Measurements from ENCODE around the gene NPDC1. TPM values are rescaled to one million over a fixed set of nuclear protein-coding genes. Genes with fewer than 3 reads are reported as not detected.
A peak's percentile ranks its signal among the peaks of the same experiment; 100 is the strongest.

Gene NPDC1
- 10 to 100 TPM; 36.0 to 42.6 TPM for total RNA-seq

- no peaks in the 10 kb centered on the region for H3K36me3 Mint-ChIP-seq
- peaks cover 10% of the 10 kb centered on the region for H3K4me1 Mint-ChIP-seq (ENCODE audit: low read depth)
- POLR2A ChIA-PET, result interaction anchor here (0.9 to 1.3 kb wide), 3 partner anchors 24 to 238 kb away, joined by 3 to 7 read pairs (median 4); partner anchors contain the start of genes RABL6 and SAPCD2
- CTCF ChIA-PET, result interaction anchor here (0.7 to 10.9 kb wide), 39 partner anchors 9 to 561 kb away, joined by 3 to 208 read pairs (median 4); partner anchors contain the start of genes AJM1, FUT7, MAN1B1 and NRARP
- H3K27me3 Mint-ChIP-seq, result peaks cover 34% of the 10 kb centered on the region
- no peaks in the 10 kb centered on the region for H3K9me3 Mint-ChIP-seq
- H3K4me3 Mint-ChIP-seq, result peak within 1 kb of the TSS; percentile 67
- intact Hi-C loops (cut with micrococcal nuclease), result loop anchor here (2.0 kb wide), 1 partner anchor 23 kb away; no protein-coding TSS in a partner anchor
- DNase-seq, result peak; percentile 90
- H3K27ac Mint-ChIP-seq, result no peak within 1 kb of the TSS
Measured at GRCh38 chr9:137046088-137046787, at the start of gene NPDC1. Gene NPDC1, minus strand, starts transcription at chr9:137046177. Its CDS starts 188 bp downstream, at chr9:137045989.

GRCh38 chr9:137089232-137089947 is 43.4 kb upstream of the NPDC1 start:
- Mint-ChIP-seq H3K4me3 (no peak overlapping the region), H3K27ac (peak overlapping the region; percentile 29), H3K9me3 (no peaks in the 10 kb centered on the region), H3K4me1 (ENCODE audit: low read depth) (peaks cover 34% of the 10 kb centered on the region), H3K27me3 (no peaks in the 10 kb centered on the region), H3K36me3 (peaks cover 9% of the 10 kb centered on the region)
- intact Hi-C loops (cut with micrococcal nuclease), result loop anchor here (5.0 kb wide), 1 partner anchor 242 kb away; the partner anchor contains the start of gene PHPT1
- no peak for DNase-seq
- ChIA-PET POLR2A (interaction anchor here (0.6 kb wide), 1 partner anchor 19 kb away, joined by 4 read pairs; the partner anchor contains the start of gene SAPCD2), CTCF (interaction anchor here (1.0 to 3.9 kb wide), 4 partner anchors 43 to 147 kb away, joined by 3 to 26 read pairs (median 8); partner anchors contain the start of genes NPDC1 and RNF224)

- intact Hi-C loops (cut with micrococcal nuclease), result loop anchor here (5.0 kb wide), 1 partner anchor 241 kb away; the partner anchor contains the start of gene PHPT1
- Mint-ChIP-seq H3K9me3 (no peaks in the 10 kb centered on the region), H3K27me3 (no peaks in the 10 kb centered on the region), H3K4me1 (ENCODE audit: low read depth) (peaks cover 40% of the 10 kb centered on the region), H3K4me3 (peak overlapping the region; percentile 88), H3K36me3 (peaks cover 9% of the 10 kb centered on the region), H3K27ac (peak overlapping the region; percentile 82)
- DNase-seq, result no peak
- ChIA-PET CTCF (interaction anchor here (0.6 to 3.9 kb wide), 10 partner anchors 8 to 642 kb away, joined by 3 to 26 read pairs (median 4); partner anchors contain the start of gene NPDC1), POLR2A (interaction anchor here (0.6 to 3.9 kb wide), 4 partner anchors 19 to 153 kb away, joined by 3 to 27 read pairs (median 3); partner anchors contain the start of genes SAPCD2 and TUBB4B)
Measured at GRCh38 chr9:137088121-137088520, 42.1 kb upstream of the NPDC1 start.

GRCh38 chr9:137087409-137087925 is 41.5 kb upstream of the NPDC1 start:
- H3K4me3 Mint-ChIP-seq, result peak overlapping the region; percentile 88
- ChIA-PET CTCF (interaction anchor here (0.6 to 4.9 kb wide), 12 partner anchors 8 to 641 kb away, joined by 3 to 61 read pairs (median 11); partner anchors contain the start of genes ABCA2, FUT7, NPDC1 and SAPCD2), POLR2A (interaction anchor here (0.6 to 3.9 kb wide), 7 partner anchors 8 to 153 kb away, joined by 3 to 43 read pairs (median 11); partner anchors contain the start of genes SAPCD2 and TUBB4B)
- H3K4me1 Mint-ChIP-seq (ENCODE audit: low read depth), result peaks cover 40% of the 10 kb centered on the region
- H3K9me3 Mint-ChIP-seq, result no peaks in the 10 kb centered on the region
- no peaks in the 10 kb centered on the region for H3K27me3 Mint-ChIP-seq
- H3K36me3 Mint-ChIP-seq, result peaks cover 6% of the 10 kb centered on the region
- no peak for DNase-seq
- peak overlapping the region; percentile 82 for H3K27ac Mint-ChIP-seq
- intact Hi-C loops (cut with micrococcal nuclease), result loop anchor here (1.0 to 5.0 kb wide), 5 partner anchors 8 to 240 kb away; partner anchors contain the start of genes PHPT1 and SAPCD2

- ChIA-PET CTCF (interaction anchor here (0.6 to 4.9 kb wide), 14 partner anchors 10 to 153 kb away, joined by 3 to 61 read pairs (median 8); partner anchors contain the start of genes ABCA2, FUT7, NPDC1 and SAPCD2), POLR2A (interaction anchor here (0.6 to 3.9 kb wide), 18 partner anchors 9 to 360 kb away, joined by 3 to 43 read pairs (median 4); partner anchors contain the start of genes NDOR1, SAPCD2, TMEM203 and TRAF2)
- Mint-ChIP-seq H3K4me3 (peak within 1 kb of the TSS; percentile 88), H3K27me3 (no peaks in the 10 kb centered on the region), H3K27ac (peak within 1 kb of the TSS; percentile 92), H3K36me3 (peaks cover 6% of the 10 kb centered on the region), H3K4me1 (ENCODE audit: low read depth) (peaks cover 40% of the 10 kb centered on the region), H3K9me3 (no peaks in the 10 kb centered on the region)
- DNase-seq, result peak; percentile 100
- intact Hi-C loops (cut with micrococcal nuclease), result loop anchor here (1.0 to 5.0 kb wide), 8 partner anchors 9 to 239 kb away; partner anchors contain the start of genes PHPT1, SAPCD2 and UAP1L1
Measured at GRCh38 chr9:137086531-137087408, 40.8 kb upstream of the NPDC1 start, which contains the start of gene MAN1B1. Gene MAN1B1, plus strand, starts transcription at chr9:137086985. Its CDS starts 15 bp downstream, at chr9:137087000.

- H3K36me3 Mint-ChIP-seq, result peaks cover 4% of the 10 kb centered on the region
- ChIA-PET CTCF (interaction anchor here (0.6 to 4.9 kb wide), 12 partner anchors 10 to 153 kb away, joined by 3 to 61 read pairs (median 11); partner anchors contain the start of genes ABCA2, FUT7, NPDC1 and SAPCD2), POLR2A (interaction anchor here (0.6 to 3.9 kb wide), 17 partner anchors 9 to 359 kb away, joined by 3 to 43 read pairs (median 4); partner anchors contain the start of genes NDOR1, SAPCD2, TMEM203 and TRAF2)
- H3K27ac Mint-ChIP-seq, result peak overlapping the region; percentile 92
- intact Hi-C loops (cut with micrococcal nuclease), result loop anchor here (1.0 to 5.0 kb wide), 7 partner anchors 9 to 239 kb away; partner anchors contain the start of genes PHPT1, SAPCD2 and UAP1L1
- H3K4me3 Mint-ChIP-seq, result peak overlapping the region; percentile 85
- no peaks in the 10 kb centered on the region for H3K27me3 Mint-ChIP-seq
- peak; percentile 58 for DNase-seq
- peaks cover 40% of the 10 kb centered on the region for H3K4me1 Mint-ChIP-seq (ENCODE audit: low read depth)
- H3K9me3 Mint-ChIP-seq, result no peaks in the 10 kb centered on the region
Measured at GRCh38 chr9:137085920-137086530, 40.0 kb upstream of the NPDC1 start.

- Mint-ChIP-seq H3K27ac (no peak overlapping the region), H3K9me3 (no peaks in the 10 kb centered on the region), H3K36me3 (no peaks in the 10 kb centered on the region), H3K27me3 (no peaks in the 10 kb centered on the region), H3K4me3 (no peak overlapping the region), H3K4me1 (ENCODE audit: low read depth) (peaks cover 40% of the 10 kb centered on the region)
- CTCF ChIA-PET, result interaction anchor here (0.8 to 4.9 kb wide), 5 partner anchors 11 to 152 kb away, joined by 3 to 61 read pairs (median 9); partner anchors contain the start of genes ABCA2, FUT7 and SAPCD2
- intact Hi-C loops (cut with micrococcal nuclease), result no loop called here
- DNase-seq, result no peak
- POLR2A ChIA-PET, result interaction anchor here (0.6 to 3.9 kb wide), 4 partner anchors 15 to 303 kb away, joined by 3 to 27 read pairs (median 3); partner anchors contain the start of genes RABL6, SAPCD2 and TUBB4B
Measured at GRCh38 chr9:137084526-137084925, 38.5 kb upstream of the NPDC1 start.

GRCh38 chr9:137083394-137084004 is 37.5 kb upstream of the NPDC1 start:
- Mint-ChIP-seq H3K36me3 (no peaks in the 10 kb centered on the region), H3K4me1 (ENCODE audit: low read depth) (peaks cover 30% of the 10 kb centered on the region), H3K4me3 (no peak overlapping the region), H3K9me3 (no peaks in the 10 kb centered on the region), H3K27me3 (no peaks in the 10 kb centered on the region), H3K27ac (peak overlapping the region; percentile 45)
- ChIA-PET POLR2A (interaction anchor here (1.2 kb wide), 1 partner anchor 12 kb away, joined by 4 read pairs; no protein-coding TSS in a partner anchor), CTCF (interaction anchor here (0.6 to 4.9 kb wide), 5 partner anchors 12 to 316 kb away, joined by 3 to 61 read pairs (median 9); partner anchors contain the start of genes ABCA2, FUT7 and SAPCD2)
- DNase-seq, result peak; percentile 63
- intact Hi-C loops (cut with micrococcal nuclease), result no loop called here

- no peak for DNase-seq
- intact Hi-C loops (cut with micrococcal nuclease), result no loop called here
- Mint-ChIP-seq H3K9me3 (no peaks in the 10 kb centered on the region), H3K27me3 (no peaks in the 10 kb centered on the region), H3K4me1 (ENCODE audit: low read depth) (peaks cover 24% of the 10 kb centered on the region), H3K36me3 (no peaks in the 10 kb centered on the region), H3K4me3 (no peak overlapping the region), H3K27ac (no peak overlapping the region)
- POLR2A ChIA-PET, result interaction anchor here (1.2 kb wide), 1 partner anchor 13 kb away, joined by 4 read pairs; no protein-coding TSS in a partner anchor
- CTCF ChIA-PET, result interaction anchor here (4.8 to 4.9 kb wide), 2 partner anchors 14 to 53 kb away, joined by 35 to 61 read pairs; partner anchors contain the start of genes ABCA2, FUT7 and SAPCD2
Measured at GRCh38 chr9:137082925-137083290, 36.9 kb upstream of the NPDC1 start.
